ENCODE data around the gene RPGRIP1L.

DNA sequence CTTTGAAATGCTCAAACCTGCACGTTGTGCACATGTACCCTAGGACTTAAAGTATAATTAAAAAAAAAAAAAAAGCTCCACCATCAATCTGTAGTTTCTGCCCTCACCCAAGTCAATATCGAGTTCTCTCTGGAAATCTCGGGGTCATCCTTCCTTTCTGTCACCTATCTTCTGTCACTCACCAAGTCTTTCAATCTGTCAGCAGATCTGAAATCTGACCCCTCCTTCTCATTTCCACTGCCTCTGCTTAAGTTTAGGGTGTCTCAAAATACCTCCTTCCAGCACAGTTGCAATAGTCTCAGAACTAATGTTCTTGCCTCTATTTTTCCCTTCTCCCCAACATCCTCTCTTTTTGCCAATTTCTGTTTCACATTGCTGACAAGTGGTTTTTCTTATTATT lies 32.6 kb upstream of the RPGRIP1L start:
- TF ChIP-seq POLR2A (IDR thresholded peaks at IDR 0.05; ENCODE audit: control extremely low read depth in 1 of 2, low read depth in 2 of 2, low read length in 2 of 2) (no peak), MAFK (IDR thresholded peaks at IDR 0.05; ENCODE audit: low read depth, low read length) (no peak), EZH2 (IDR thresholded peaks at IDR 0.05; ENCODE audit: low read depth, low read length, severe bottlenecking) (no peak), NRF1 (IDR thresholded peaks at IDR 0.05; ENCODE audit: low read depth, low read length) (no peak), SP1 (IDR thresholded peaks at IDR 0.05; ENCODE audit: low read depth, low read length) (no peak), CREB1 (IDR thresholded peaks at IDR 0.05) (no peak), ASH2L (IDR thresholded peaks at IDR 0.05; ENCODE audit: low read length) (no peak), EGR1 (IDR thresholded peaks at IDR 0.05; ENCODE audit: borderline replicate concordance, low read depth, low read length) (no peak)
- TF ChIP-seq, protein P1, sequence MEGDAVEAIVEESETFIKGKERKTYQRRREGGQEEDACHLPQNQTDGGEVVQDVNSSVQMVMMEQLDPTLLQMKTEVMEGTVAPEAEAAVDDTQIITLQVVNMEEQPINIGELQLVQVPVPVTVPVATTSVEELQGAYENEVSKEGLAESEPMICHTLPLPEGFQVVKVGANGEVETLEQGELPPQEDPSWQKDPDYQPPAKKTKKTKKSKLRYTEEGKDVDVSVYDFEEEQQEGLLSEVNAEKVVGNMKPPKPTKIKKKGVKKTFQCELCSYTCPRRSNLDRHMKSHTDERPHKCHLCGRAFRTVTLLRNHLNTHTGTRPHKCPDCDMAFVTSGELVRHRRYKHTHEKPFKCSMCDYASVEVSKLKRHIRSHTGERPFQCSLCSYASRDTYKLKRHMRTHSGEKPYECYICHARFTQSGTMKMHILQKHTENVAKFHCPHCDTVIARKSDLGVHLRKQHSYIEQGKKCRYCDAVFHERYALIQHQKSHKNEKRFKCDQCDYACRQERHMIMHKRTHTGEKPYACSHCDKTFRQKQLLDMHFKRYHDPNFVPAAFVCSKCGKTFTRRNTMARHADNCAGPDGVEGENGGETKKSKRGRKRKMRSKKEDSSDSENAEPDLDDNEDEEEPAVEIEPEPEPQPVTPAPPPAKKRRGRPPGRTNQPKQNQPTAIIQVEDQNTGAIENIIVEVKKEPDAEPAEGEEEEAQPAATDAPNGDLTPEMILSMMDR (IDR thresholded peaks at IDR 0.05; ENCODE audit: control extremely low read depth in 1 of 3, insufficient read depth in 1 of 3, low read depth in 1 of 3, low read length in 3 of 3) = no peak

Data from H1 (cell line).